Smooth muscle cell (in vitro differentiated cells): ENCODE data around the gene SRP68. TPM values are rescaled to one million over a fixed set of nuclear protein-coding genes. Genes with fewer than 3 reads are reported as not detected.

Source experiments
- DNase-seq: peaks from one replicate; lab custom pipeline; 2025; ENCODE audit not compliant: unreplicated experiment; lab: John Stamatoyannopoulos, UW
- H2AFZ ChIP-seq: fragments of 200-600 bp; sonication (generic); 2 replicates; pipeline ENCODE4 v1.6.0; 2016; ENCODE audit warnings: antibody characterized with exemption, low read depth, mild to moderate bottlenecking
- H3F3A ChIP-seq: fragments of 200-600 bp; sonication (generic); 2 replicates; pipeline ENCODE4 v1.6.0; 2017; ENCODE audit warnings: antibody characterized with exemption, low read depth
- H3K27ac ChIP-seq: fragments of 200-600 bp; sonication (generic); 2 replicates; pipeline ENCODE4 v1.5.1; 2016; ENCODE audit warnings: low read depth, mild to moderate bottlenecking
- H3K27me3 ChIP-seq: fragments of 200-600 bp; sonication (generic); 2 replicates; pipeline ENCODE4 v1.6.1; 2016; ENCODE audit warnings: low read depth, mild to moderate bottlenecking
- H3K36me3 ChIP-seq: fragments of 200-600 bp; sonication (generic); 2 replicates; pipeline ENCODE4 v1.5.1; 2016; ENCODE audit warnings: low read depth
- H3K4me1 ChIP-seq: fragments of 200-600 bp; sonication (generic); 2 replicates; pipeline ENCODE4 v1.5.1; 2016; ENCODE audit warnings: low read depth
- H3K4me2 ChIP-seq: fragments of 200-600 bp; sonication (generic); 2 replicates; pipeline ENCODE4 v1.6.0; 2016; ENCODE audit warnings: mild to moderate bottlenecking
- H3K4me3 ChIP-seq: fragments of 200-600 bp; sonication (generic); 2 replicates; pipeline ENCODE4 v1.5.1; 2016; ENCODE audit warnings: mild to moderate bottlenecking
- H3K79me2 ChIP-seq: fragments of 200-600 bp; sonication (generic); 2 replicates; pipeline ENCODE4 v1.6.0; 2016; ENCODE audit warnings: low read depth, mild to moderate bottlenecking
- H3K9ac ChIP-seq: fragments of 200-600 bp; sonication (generic); 2 replicates; pipeline ENCODE4 v1.6.0; 2016; ENCODE audit warnings: low read depth
- H3K9me3 ChIP-seq: fragments of 200-600 bp; sonication (generic); replicated peaks from 2 replicates; pipeline ENCODE4 v1.5.1; 2016; ENCODE audit warnings: low read depth
- H4K20me1 ChIP-seq: fragments of 200-600 bp; sonication (generic); 2 replicates; pipeline ENCODE4 v1.6.0; 2016; ENCODE audit warnings: low read depth
- WGBS: methylation state at CpG from one replicate; pipeline ENCODE4 v1.1.7; 2016; ENCODE audit warnings: low lambda C conversion rate; 5-methylcytosine and 5-hydroxymethylcytosine counted together
- polyA plus RNA-seq: library from polyadenylated mRNA; unstranded; fragments of >200 nt; fragmentation: Nextera tagmentation; extraction: Ambion mirVana; gene quantifications from 2 replicates; pipeline ENCODE4 v1.2.1, GENCODE V29; 2016
- total RNA-seq: library from RNA; depleted of rRNA; stranded (reverse); fragments of >200 nt; gene quantifications from 2 replicates; pipeline ENCODE4 v1.2.3, GENCODE V29; 2014
- TF ChIP-seq, protein P1 (sequence below): fragments of 200-600 bp; sonication (generic); IDR thresholded peaks from 2 replicates; pipeline ENCODE4 v1.5.1; 2017; ENCODE audit warnings: borderline replicate concordance, mild to moderate bottlenecking, antibody characterized with exemption; ENCODE audit not compliant: insufficient read depth, poor library complexity, severe bottlenecking

Gene SRP68
- total and polyA plus RNA-seq, 2 experiments from 2014 or later: 67.5 to 96.3 TPM

DNA sequence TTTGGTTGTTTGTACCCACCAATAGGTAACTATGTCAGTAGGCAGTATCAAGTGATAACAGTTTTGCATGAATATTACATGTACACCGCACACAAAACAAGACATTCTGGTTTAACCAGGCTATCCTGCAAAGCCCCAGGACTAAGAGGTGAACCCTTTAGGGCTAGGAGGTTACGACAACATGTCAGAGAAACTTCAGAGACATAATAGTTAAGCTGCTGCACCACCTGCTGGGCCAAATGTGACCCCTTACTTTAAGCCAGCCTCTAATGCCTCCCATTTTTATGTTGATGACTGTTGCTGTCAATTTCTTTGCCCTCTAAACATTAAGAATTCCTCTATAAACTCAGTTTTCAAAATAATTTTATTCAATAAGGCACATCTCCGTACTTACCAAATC, 15.4 kb downstream of the SRP68 start:
- no peak for DNase-seq
- H3F3A ChIP-seq: peaks cover 30% of the 10 kb centered on the region
- H3K79me2 ChIP-seq: peaks cover 8% of the 10 kb centered on the region
- no peaks in the 10 kb centered on the region for H3K27me3 ChIP-seq
- no peak overlapping the region for H3K4me3 ChIP-seq
- peaks cover 4% of the 10 kb centered on the region for H3K4me1 ChIP-seq
- no peak overlapping the region for H3K4me2 ChIP-seq
- WGBS: 80% methylated on average over 3 of the region's 3 CpGs
- H3K9ac ChIP-seq: no peak overlapping the region
- no peak overlapping the region for H2AFZ ChIP-seq
- H4K20me1 ChIP-seq: peaks cover 40% of the 10 kb centered on the region
- TF ChIP-seq, protein P1, sequence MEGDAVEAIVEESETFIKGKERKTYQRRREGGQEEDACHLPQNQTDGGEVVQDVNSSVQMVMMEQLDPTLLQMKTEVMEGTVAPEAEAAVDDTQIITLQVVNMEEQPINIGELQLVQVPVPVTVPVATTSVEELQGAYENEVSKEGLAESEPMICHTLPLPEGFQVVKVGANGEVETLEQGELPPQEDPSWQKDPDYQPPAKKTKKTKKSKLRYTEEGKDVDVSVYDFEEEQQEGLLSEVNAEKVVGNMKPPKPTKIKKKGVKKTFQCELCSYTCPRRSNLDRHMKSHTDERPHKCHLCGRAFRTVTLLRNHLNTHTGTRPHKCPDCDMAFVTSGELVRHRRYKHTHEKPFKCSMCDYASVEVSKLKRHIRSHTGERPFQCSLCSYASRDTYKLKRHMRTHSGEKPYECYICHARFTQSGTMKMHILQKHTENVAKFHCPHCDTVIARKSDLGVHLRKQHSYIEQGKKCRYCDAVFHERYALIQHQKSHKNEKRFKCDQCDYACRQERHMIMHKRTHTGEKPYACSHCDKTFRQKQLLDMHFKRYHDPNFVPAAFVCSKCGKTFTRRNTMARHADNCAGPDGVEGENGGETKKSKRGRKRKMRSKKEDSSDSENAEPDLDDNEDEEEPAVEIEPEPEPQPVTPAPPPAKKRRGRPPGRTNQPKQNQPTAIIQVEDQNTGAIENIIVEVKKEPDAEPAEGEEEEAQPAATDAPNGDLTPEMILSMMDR: peak; percentile 11
- no peaks in the 10 kb centered on the region for H3K9me3 ChIP-seq
- no peak overlapping the region for H3K27ac ChIP-seq
- H3K36me3 ChIP-seq: peaks cover 19% of the 10 kb centered on the region

DNA sequence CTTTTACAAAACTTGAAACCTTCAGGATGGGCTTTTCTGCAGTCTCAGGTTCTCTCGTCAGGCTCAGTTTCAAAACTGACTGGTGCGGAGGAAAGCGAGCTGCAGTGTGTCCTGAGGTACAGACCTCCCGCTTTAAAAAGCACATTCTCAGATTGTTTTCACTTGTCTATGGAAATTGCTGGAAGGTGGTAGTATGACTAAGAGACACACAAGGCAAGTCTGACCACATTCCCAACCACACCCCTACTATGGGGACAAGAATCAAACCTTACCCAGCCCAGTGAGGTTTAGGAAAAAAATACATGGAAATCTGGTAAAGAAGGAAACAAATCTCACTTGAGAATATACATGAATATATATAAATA, 18.2 kb downstream of the SRP68 start:
- DNase-seq: no peak

DNA sequence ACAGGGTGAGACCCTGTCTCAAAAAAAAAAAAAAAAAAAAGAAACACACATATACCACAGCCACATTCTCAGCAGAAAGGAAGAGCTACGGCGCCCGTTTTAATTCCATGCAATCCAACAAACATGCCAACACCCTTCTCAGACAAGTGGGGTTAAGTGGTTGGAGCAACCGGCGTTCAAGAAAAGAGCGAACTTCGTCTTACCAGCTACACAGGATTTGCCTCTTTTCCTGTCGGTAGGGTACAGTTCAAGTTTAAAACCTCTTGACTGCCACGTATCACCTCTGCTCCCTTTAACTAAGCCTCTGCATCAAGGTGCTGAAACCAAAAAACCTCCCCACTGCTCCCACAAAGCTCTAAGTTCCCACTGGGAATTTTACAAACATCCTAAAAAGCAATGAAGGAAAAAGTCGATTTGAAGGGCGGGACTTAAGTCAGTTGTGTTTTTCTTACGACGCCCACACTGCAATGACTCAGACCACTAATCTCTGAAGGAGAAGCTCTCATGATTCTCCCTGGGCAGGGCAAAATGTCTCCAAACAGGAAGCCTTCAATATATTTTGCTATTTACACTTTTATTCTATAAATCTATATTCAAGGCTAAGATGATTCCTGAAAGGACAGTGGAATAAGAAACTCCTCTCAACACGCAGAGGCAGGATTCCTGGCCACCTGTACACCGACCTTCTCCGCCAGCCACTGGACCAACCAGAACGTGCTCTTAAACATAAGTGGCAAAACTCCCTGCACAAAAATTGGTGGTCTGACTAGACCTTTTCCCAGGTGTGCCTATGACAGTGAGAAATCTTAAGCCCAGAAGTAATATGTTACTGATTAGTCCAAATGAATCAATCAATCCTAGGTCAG, 18.8 kb downstream of the SRP68 start:
- Histone ChIP-seq H3K9ac (peak overlapping the region; percentile 83), H3F3A (peaks cover 26% of the 10 kb centered on the region), H3K27ac (peak overlapping the region; percentile 97), H3K4me2 (peak overlapping the region; percentile 75), H3K4me3 (peak overlapping the region; percentile 9), H3K27me3 (no peaks in the 10 kb centered on the region), H3K79me2 (peaks cover 18% of the 10 kb centered on the region), H3K4me1 (peaks cover 8% of the 10 kb centered on the region), H3K9me3 (no peaks in the 10 kb centered on the region), H3K36me3 (peaks cover 6% of the 10 kb centered on the region), H4K20me1 (peaks cover 73% of the 10 kb centered on the region), H2AFZ (no peak overlapping the region)
- TF ChIP-seq, protein P1: no peak
- WGBS: 45% methylated on average over 17 of the region's 17 CpGs
- no peak for DNase-seq

More for the DNA sequence above, 18.2 kb downstream of the SRP68 start:
- Histone ChIP-seq H3K79me2 (peaks cover 18% of the 10 kb centered on the region), H3K27ac (peak overlapping the region; percentile 97), H3K9me3 (no peaks in the 10 kb centered on the region), H3K4me3 (peak overlapping the region; percentile 9), H2AFZ (no peak overlapping the region), H4K20me1 (peaks cover 67% of the 10 kb centered on the region), H3K27me3 (no peaks in the 10 kb centered on the region), H3K4me1 (peaks cover 8% of the 10 kb centered on the region), H3K36me3 (peaks cover 12% of the 10 kb centered on the region), H3K4me2 (peak overlapping the region; percentile 75), H3F3A (peaks cover 30% of the 10 kb centered on the region), H3K9ac (peak overlapping the region; percentile 83)
- TF ChIP-seq, protein P1: no peak
- WGBS: 65% methylated on average over 4 of the region's 4 CpGs
